Activated T-cell treated with anti-CD3 and anti-CD28 coated beads, Interleukin-2, amount 50 U/mL, for 24 hours (primary cell): ENCODE data around the gene SYDE1.

Experiments used
- DNase-seq: peaks from one replicate; pipeline ENCODE4 v3.0.0-alpha.2; 2020
- H3K27ac Mint-ChIP-seq: 2 replicates; pipeline ENCODE4 v1.8.0; 2020; ENCODE audit warnings: mild to moderate bottlenecking, mixed read lengths
- H3K27me3 Mint-ChIP-seq: 2 replicates; pipeline ENCODE4 v1.8.0; 2020; ENCODE audit warnings: mixed read lengths
- H3K36me3 Mint-ChIP-seq: 2 replicates; pipeline ENCODE4 v1.8.0; 2020; ENCODE audit warnings: low read depth, mixed read lengths
- H3K4me1 Mint-ChIP-seq: 2 replicates; pipeline ENCODE4 v1.8.0; 2020; ENCODE audit warnings: low read depth, mixed read lengths
- H3K4me3 Mint-ChIP-seq: 2 replicates; pipeline ENCODE4 v1.8.0; 2020; ENCODE audit warnings: mild to moderate bottlenecking, moderate library complexity, mixed read lengths
- H3K9me3 Mint-ChIP-seq: 2 replicates; pipeline ENCODE4 v1.8.0; 2020; ENCODE audit warnings: mixed read lengths

The SYDE1 gene

GRCh38 chr19:15114153-15114540, 6.9 kb downstream of the SYDE1 start:
- Mint-ChIP-seq H3K4me1 (no peaks in the 10 kb centered on the region), H3K27me3 (no peaks in the 10 kb centered on the region), H3K27ac (no peak overlapping the region), H3K9me3 (no peaks in the 10 kb centered on the region), H3K36me3 (peaks cover 54% of the 10 kb centered on the region), H3K4me3 (no peak overlapping the region)
- no peak for DNase-seq

- no peaks in the 10 kb centered on the region for H3K9me3 Mint-ChIP-seq
- no peak overlapping the region for H3K4me3 Mint-ChIP-seq
- H3K36me3 Mint-ChIP-seq = peaks cover 63% of the 10 kb centered on the region
- H3K4me1 Mint-ChIP-seq = no peaks in the 10 kb centered on the region
- DNase-seq = no peak
- no peak overlapping the region for H3K27ac Mint-ChIP-seq
- no peaks in the 10 kb centered on the region for H3K27me3 Mint-ChIP-seq
These were observed 7.9 kb downstream of the SYDE1 start for GRCh38 chr19:15115080-15115479.

DNA sequence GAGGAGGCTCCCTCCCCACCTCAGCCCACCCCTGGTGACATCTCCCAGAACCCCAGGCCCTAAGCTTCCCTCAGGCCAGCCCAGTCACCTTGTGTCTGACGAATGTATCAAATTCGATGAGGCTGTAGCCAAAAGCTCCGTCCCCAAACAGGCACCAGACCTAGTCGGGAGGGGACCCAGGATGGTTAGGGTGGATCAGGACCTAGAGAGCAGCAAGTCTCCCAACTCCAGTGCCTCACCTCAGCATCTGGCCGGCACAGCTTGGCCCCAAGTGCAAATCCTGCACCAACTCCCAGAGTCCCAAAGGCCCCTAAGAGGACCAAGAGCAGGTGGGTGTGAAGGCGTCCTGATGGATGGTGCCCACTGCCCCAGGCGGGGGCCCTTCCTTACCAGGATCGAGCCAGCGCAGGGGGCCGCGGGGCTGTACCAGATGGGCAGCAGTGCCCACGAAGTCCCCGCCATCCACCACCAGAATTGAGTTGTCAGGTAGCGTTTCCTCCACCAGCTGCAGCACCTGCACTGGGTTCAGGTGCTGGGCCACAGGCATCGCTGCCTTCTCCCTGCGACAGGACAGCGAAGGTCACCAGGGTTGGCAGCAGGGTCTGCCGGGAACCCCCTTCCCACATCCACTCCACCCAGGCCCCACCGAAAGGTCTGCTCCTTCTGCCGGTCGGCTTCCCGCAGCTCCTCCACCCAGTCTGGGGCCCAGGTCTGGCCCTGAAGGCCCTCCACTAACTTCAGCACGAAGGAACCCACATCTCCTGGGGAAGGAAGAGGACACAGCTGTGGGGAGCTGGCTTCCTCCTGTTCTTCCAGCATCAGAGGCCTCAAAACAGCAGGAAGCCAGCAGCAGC, 8.8 kb downstream of the SYDE1 start:
- Mint-ChIP-seq H3K4me1 (no peaks in the 10 kb centered on the region), H3K27ac (no peak overlapping the region), H3K4me3 (no peak overlapping the region), H3K27me3 (no peaks in the 10 kb centered on the region), H3K36me3 (peaks cover 72% of the 10 kb centered on the region), H3K9me3 (no peaks in the 10 kb centered on the region)
- no peak for DNase-seq

- Mint-ChIP-seq H3K36me3 (peaks cover 79% of the 10 kb centered on the region), H3K4me3 (no peak overlapping the region), H3K27me3 (no peaks in the 10 kb centered on the region), H3K9me3 (no peaks in the 10 kb centered on the region), H3K27ac (no peak overlapping the region), H3K4me1 (no peaks in the 10 kb centered on the region)
- no peak for DNase-seq
These were observed 9.7 kb downstream of the SYDE1 start for GRCh38 chr19:15116856-15117255.

DNA sequence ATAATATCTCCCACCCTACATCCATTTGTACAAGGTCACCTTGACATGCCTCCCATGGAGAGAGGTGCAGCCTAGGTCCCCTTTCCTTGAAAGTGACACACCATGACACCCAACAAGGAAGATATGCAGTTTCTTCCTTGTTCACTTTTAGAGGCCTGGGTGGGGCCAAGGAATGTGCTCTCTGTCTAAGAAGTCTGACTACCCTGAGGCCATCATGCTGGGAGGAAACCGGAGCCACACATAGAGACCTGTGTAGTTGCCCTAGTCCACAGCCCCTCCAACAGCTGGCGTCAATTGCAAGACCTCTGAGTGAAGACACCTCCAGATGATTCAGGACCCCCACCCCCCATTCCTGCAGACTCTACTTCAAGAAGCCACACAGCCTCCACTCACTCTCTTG, 11.0 kb downstream of the SYDE1 start:
- no peaks in the 10 kb centered on the region for H3K9me3 Mint-ChIP-seq
- H3K27me3 Mint-ChIP-seq = no peaks in the 10 kb centered on the region
- H3K4me3 Mint-ChIP-seq = no peak overlapping the region
- no peaks in the 10 kb centered on the region for H3K4me1 Mint-ChIP-seq
- H3K36me3 Mint-ChIP-seq = peaks cover 91% of the 10 kb centered on the region
- DNase-seq = no peak
- H3K27ac Mint-ChIP-seq = no peak overlapping the region

GRCh38 chr19:15118789-15119494, 11.7 kb downstream of the SYDE1 start:
- Mint-ChIP-seq H3K4me1 (peaks cover 4% of the 10 kb centered on the region), H3K9me3 (no peaks in the 10 kb centered on the region), H3K36me3 (peaks cover 91% of the 10 kb centered on the region), H3K27ac (no peak overlapping the region), H3K4me3 (no peak overlapping the region), H3K27me3 (no peaks in the 10 kb centered on the region)
- DNase-seq = no peak

- no peak overlapping the region for H3K27ac Mint-ChIP-seq
- no peaks in the 10 kb centered on the region for H3K27me3 Mint-ChIP-seq
- peaks cover 12% of the 10 kb centered on the region for H3K4me1 Mint-ChIP-seq
- peaks cover 89% of the 10 kb centered on the region for H3K36me3 Mint-ChIP-seq
- no peak overlapping the region for H3K4me3 Mint-ChIP-seq
- no peaks in the 10 kb centered on the region for H3K9me3 Mint-ChIP-seq
- DNase-seq = no peak
These were observed 13.2 kb downstream of the SYDE1 start for GRCh38 chr19:15120135-15121026.

- Mint-ChIP-seq H3K9me3 (no peaks in the 10 kb centered on the region), H3K36me3 (peaks cover 70% of the 10 kb centered on the region), H3K4me3 (no peak overlapping the region), H3K4me1 (peaks cover 20% of the 10 kb centered on the region), H3K27ac (no peak overlapping the region), H3K27me3 (no peaks in the 10 kb centered on the region)
- peak; percentile 12 for DNase-seq
These were observed 15.3 kb downstream of the SYDE1 start for GRCh38 chr19:15122331-15123030.

- Mint-ChIP-seq H3K9me3 (no peaks in the 10 kb centered on the region), H3K27me3 (no peaks in the 10 kb centered on the region), H3K4me3 (peak overlapping the region; percentile 92), H3K4me1 (peaks cover 22% of the 10 kb centered on the region), H3K36me3 (peaks cover 62% of the 10 kb centered on the region), H3K27ac (peak overlapping the region; percentile 99)
- no peak for DNase-seq
These were observed 16.1 kb downstream of the SYDE1 start for GRCh38 chr19:15123031-15123890.

- Mint-ChIP-seq H3K4me1 (peaks cover 25% of the 10 kb centered on the region), H3K4me3 (peak overlapping the region; percentile 92), H3K27me3 (no peaks in the 10 kb centered on the region), H3K27ac (peak overlapping the region; percentile 99), H3K36me3 (peaks cover 56% of the 10 kb centered on the region), H3K9me3 (no peaks in the 10 kb centered on the region)
- peak; percentile 24 for DNase-seq
These were observed 16.7 kb downstream of the SYDE1 start for GRCh38 chr19:15123900-15124299.

DNA sequence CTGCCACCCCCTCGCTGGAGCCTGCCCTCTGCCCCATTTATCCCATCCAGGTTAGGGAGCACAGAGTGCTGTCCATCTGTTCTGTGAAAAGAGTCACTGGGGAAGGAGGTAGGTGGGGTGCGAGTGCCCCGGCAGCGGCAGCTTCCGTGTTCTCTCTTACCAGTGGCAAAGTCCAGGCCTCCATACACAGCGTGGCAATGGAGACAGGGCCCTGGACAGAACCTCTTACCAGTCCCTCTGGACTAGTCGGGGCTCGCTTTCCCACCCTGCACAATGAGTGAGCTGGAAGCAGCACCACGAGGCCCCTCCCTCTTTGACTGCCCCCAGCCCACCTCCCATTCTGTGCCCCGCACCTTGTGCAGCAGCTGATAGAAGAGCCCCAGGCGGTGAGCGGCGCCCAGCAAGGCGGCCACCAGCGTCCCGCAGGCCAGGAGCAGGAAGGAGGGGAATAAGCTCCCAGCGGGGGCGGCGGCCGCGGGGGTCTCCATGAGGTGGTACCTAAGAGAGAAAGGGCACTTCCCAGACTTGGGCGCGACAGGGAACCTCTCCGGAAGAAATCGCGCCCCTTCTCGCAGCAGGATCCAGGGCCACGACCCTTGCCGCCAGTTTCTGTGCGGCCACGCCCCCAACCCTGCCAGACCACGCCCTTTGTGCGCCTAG, 17.5 kb downstream of the SYDE1 start:
- peaks cover 32% of the 10 kb centered on the region for H3K4me1 Mint-ChIP-seq
- H3K27ac Mint-ChIP-seq = peak overlapping the region; percentile 99
- peaks cover 48% of the 10 kb centered on the region for H3K36me3 Mint-ChIP-seq
- no peaks in the 10 kb centered on the region for H3K27me3 Mint-ChIP-seq
- no peak for DNase-seq
- no peaks in the 10 kb centered on the region for H3K9me3 Mint-ChIP-seq
- H3K4me3 Mint-ChIP-seq = peak overlapping the region; percentile 92

GRCh38 chr19:15125232-15126067, 18.2 kb downstream of the SYDE1 start:
- Mint-ChIP-seq H3K27me3 (no peaks in the 10 kb centered on the region), H3K9me3 (no peaks in the 10 kb centered on the region), H3K36me3 (peaks cover 40% of the 10 kb centered on the region), H3K4me1 (peaks cover 40% of the 10 kb centered on the region), H3K27ac (peak overlapping the region; percentile 99), H3K4me3 (peak overlapping the region; percentile 92)
- peak; percentile 97 for DNase-seq
